Epithelial cell of esophagus (primary cell): ENCODE data around the gene CKB.

ENCODE experiments used
- DNase-seq: peaks from one replicate; pipeline ENCODE4 v3.0.0; 2010; ENCODE audit warnings: low read depth
- H3K4me3 ChIP-seq: 2 replicates; pipeline ENCODE4 v1.5.1; 2011; ENCODE audit warnings: mild to moderate bottlenecking, low read length, control low read depth
- CTCF ChIP-seq: IDR thresholded peaks from 2 replicates; pipeline ENCODE4 v1.5.1; 2011; ENCODE audit warnings: low read depth, mild to moderate bottlenecking, low read length, control low read depth, inconsistent platforms; ENCODE audit not compliant: insufficient read depth; ENCODE audit errors: missing control alignments

The CKB gene

GRCh38 chr14:103492156-103492925, 30.3 kb downstream of the CKB start:
- TF ChIP-seq CTCF: no peak
- H3K4me3 ChIP-seq: no peak overlapping the region
- DNase-seq: no peak

- no peak for DNase-seq
- H3K4me3 ChIP-seq: no peak overlapping the region
- no peak for TF ChIP-seq CTCF
Measured at GRCh38 chr14:103491691-103492090, 30.9 kb downstream of the CKB start.

- DNase-seq: no peak
- H3K4me3 ChIP-seq: no peak overlapping the region
- TF ChIP-seq CTCF: no peak
Measured at GRCh38 chr14:103489621-103490020, 33.0 kb downstream of the CKB start.

- no peak for TF ChIP-seq CTCF
- H3K4me3 ChIP-seq: no peak overlapping the region
- no peak for DNase-seq
Measured at GRCh38 chr14:103488960-103489359, 33.7 kb downstream of the CKB start.

GRCh38 chr14:103488071-103488470, 34.6 kb downstream of the CKB start:
- DNase-seq: no peak
- TF ChIP-seq CTCF: no peak
- no peak overlapping the region for H3K4me3 ChIP-seq

- no peak overlapping the region for H3K4me3 ChIP-seq
- no peak for TF ChIP-seq CTCF
- DNase-seq: no peak
Measured at GRCh38 chr14:103485504-103485903, 37.1 kb downstream of the CKB start.

- peak; percentile 94 for DNase-seq
- no peak for TF ChIP-seq CTCF
- H3K4me3 ChIP-seq: no peak overlapping the region
Measured at GRCh38 chr14:103483600-103483999, 39.0 kb downstream of the CKB start.
